Activated gamma-delta T cell treated with anti-CD3 and anti-CD28 coated beads, Interleukin-2, amount 50 U/mL, for 16 hours (primary cell): Measurements from ENCODE around the gene CC2D2B.
"Not testable (repeated sequence)": the region's sequence is repeated elsewhere in the genome, so short reads cannot be mapped to it uniquely, and the experiment has no call there.

Experiments
- DNase-seq: peaks from one replicate; pipeline ENCODE4 v3.0.0-alpha.2; 2020; ENCODE audit warnings: low read depth

Gene CC2D2B

GRCh38 chr10:96023168-96023567, 115.4 kb downstream of the CC2D2B start:
- no peak for DNase-seq

- no peak for DNase-seq
These were observed 117.8 kb downstream of the CC2D2B start for GRCh38 chr10:96025566-96025965.

GRCh38 chr10:96034625-96035024, 126.8 kb downstream of the CC2D2B start:
- DNase-seq = no peak

- DNase-seq = no peak
These were observed 131.0 kb downstream of the CC2D2B start for GRCh38 chr10:96038476-96039387.

- DNase-seq = no peak
These were observed 133.4 kb downstream of the CC2D2B start for GRCh38 chr10:96041146-96041545.

GRCh38 chr10:96043033-96043892, 135.5 kb downstream of the CC2D2B start, which contains the start of gene CCNJ:
TSS of gene CCNJ (plus strand) at chr10:96043583. CDS start at chr10:96044394, 811 bp downstream.
- peak; percentile 67 for DNase-seq

- peak; percentile 22 for DNase-seq
These were observed 136.3 kb downstream of the CC2D2B start for GRCh38 chr10:96043893-96044715.

- DNase-seq = no peak
These were observed 137.0 kb downstream of the CC2D2B start for GRCh38 chr10:96044736-96045135.

- no peak for DNase-seq
These were observed 138.8 kb downstream of the CC2D2B start for GRCh38 chr10:96046546-96046945.

- DNase-seq = no peak
These were observed 139.4 kb downstream of the CC2D2B start for GRCh38 chr10:96047004-96047649.

- not testable (repeated sequence) for DNase-seq
These were observed 140.2 kb downstream of the CC2D2B start for GRCh38 chr10:96047925-96048324.

GRCh38 chr10:96049340-96049739, 141.6 kb downstream of the CC2D2B start:
- DNase-seq = no peak

GRCh38 chr10:96053985-96054384, 146.2 kb downstream of the CC2D2B start:
- no peak for DNase-seq

- DNase-seq = no peak
These were observed 149.0 kb downstream of the CC2D2B start for GRCh38 chr10:96056787-96057186.

- DNase-seq = no peak
These were observed 153.5 kb downstream of the CC2D2B start for GRCh38 chr10:96061232-96061631.

- no peak for DNase-seq
These were observed 164.9 kb downstream of the CC2D2B start for GRCh38 chr10:96072674-96073073.

- DNase-seq = no peak
These were observed 165.9 kb downstream of the CC2D2B start for GRCh38 chr10:96073722-96074121.

- DNase-seq = no peak
These were observed 167.0 kb downstream of the CC2D2B start for GRCh38 chr10:96074776-96075175.

- DNase-seq = no peak
These were observed 168.2 kb downstream of the CC2D2B start for GRCh38 chr10:96075977-96076376.

- DNase-seq = no peak
These were observed 169.4 kb downstream of the CC2D2B start for GRCh38 chr10:96077156-96077555.

- no peak for DNase-seq
These were observed 174.4 kb downstream of the CC2D2B start for GRCh38 chr10:96082153-96082552.
